Measurements from ENCODE around the gene AJAP1.

The AJAP1 gene

GRCh38 chr1:4702464-4702863, 48.1 kb downstream of the AJAP1 start:
- TF ChIP-seq GATA2 (IDR thresholded peaks at IDR 0.05; ENCODE audit: low read depth, low read length) (no peak), GATA3 (IDR thresholded peaks at IDR 0.05; ENCODE audit: low read depth, low read length) (no peak)

GRCh38 chr1:4702932-4703331, 48.5 kb downstream of the AJAP1 start:
- TF ChIP-seq GATA2 (IDR thresholded peaks at IDR 0.05; ENCODE audit: low read depth, low read length) = no peak
- TF ChIP-seq GATA3 (IDR thresholded peaks at IDR 0.05; ENCODE audit: low read depth, low read length) = no peak

- no peak for TF ChIP-seq GATA2 (IDR thresholded peaks at IDR 0.05; ENCODE audit: low read depth, low read length)
- TF ChIP-seq GATA3 (IDR thresholded peaks at IDR 0.05; ENCODE audit: low read depth, low read length) = no peak
Measured at GRCh38 chr1:4703646-4704045, 49.2 kb downstream of the AJAP1 start.

GRCh38 chr1:4708840-4709507, 54.6 kb downstream of the AJAP1 start:
- TF ChIP-seq GATA2 (IDR thresholded peaks at IDR 0.05; ENCODE audit: low read depth, low read length) (no peak), GATA3 (IDR thresholded peaks at IDR 0.05; ENCODE audit: low read depth, low read length) (no peak)

GRCh38 chr1:4709641-4710040, 55.2 kb downstream of the AJAP1 start:
- TF ChIP-seq GATA3 (IDR thresholded peaks at IDR 0.05; ENCODE audit: low read depth, low read length) (no peak), GATA2 (IDR thresholded peaks at IDR 0.05; ENCODE audit: low read depth, low read length) (no peak)

- TF ChIP-seq GATA2 (IDR thresholded peaks at IDR 0.05; ENCODE audit: low read depth, low read length) (no peak), GATA3 (IDR thresholded peaks at IDR 0.05; ENCODE audit: low read depth, low read length) (no peak)
Measured at GRCh38 chr1:4710592-4711415, 56.4 kb downstream of the AJAP1 start.

- no peak for TF ChIP-seq GATA2 (IDR thresholded peaks at IDR 0.05; ENCODE audit: low read depth, low read length)
- no peak for TF ChIP-seq GATA3 (IDR thresholded peaks at IDR 0.05; ENCODE audit: low read depth, low read length)
Measured at GRCh38 chr1:4711416-4712275, 57.2 kb downstream of the AJAP1 start.

GRCh38 chr1:4713669-4714068, 59.3 kb downstream of the AJAP1 start:
- TF ChIP-seq GATA2 (IDR thresholded peaks at IDR 0.05; ENCODE audit: low read depth, low read length) = no peak
- TF ChIP-seq GATA3 (IDR thresholded peaks at IDR 0.05; ENCODE audit: low read depth, low read length) = no peak

- TF ChIP-seq GATA3 (IDR thresholded peaks at IDR 0.05; ENCODE audit: low read depth, low read length) (no peak), GATA2 (IDR thresholded peaks at IDR 0.05; ENCODE audit: low read depth, low read length) (no peak)
Measured at GRCh38 chr1:4716406-4716805, 62.0 kb downstream of the AJAP1 start.

GRCh38 chr1:4718071-4718470, 63.7 kb downstream of the AJAP1 start:
- TF ChIP-seq GATA3 (IDR thresholded peaks at IDR 0.05; ENCODE audit: low read depth, low read length) = no peak
- no peak for TF ChIP-seq GATA2 (IDR thresholded peaks at IDR 0.05; ENCODE audit: low read depth, low read length)

GRCh38 chr1:4723106-4723505, 68.7 kb downstream of the AJAP1 start:
- no peak for TF ChIP-seq GATA2 (IDR thresholded peaks at IDR 0.05; ENCODE audit: low read depth, low read length)
- no peak for TF ChIP-seq GATA3 (IDR thresholded peaks at IDR 0.05; ENCODE audit: low read depth, low read length)

- no peak for TF ChIP-seq GATA3 (IDR thresholded peaks at IDR 0.05; ENCODE audit: low read depth, low read length)
- no peak for TF ChIP-seq GATA2 (IDR thresholded peaks at IDR 0.05; ENCODE audit: low read depth, low read length)
Measured at GRCh38 chr1:4724001-4724400, 69.6 kb downstream of the AJAP1 start.

- TF ChIP-seq GATA3 (IDR thresholded peaks at IDR 0.05; ENCODE audit: low read depth, low read length) = no peak
- no peak for TF ChIP-seq GATA2 (IDR thresholded peaks at IDR 0.05; ENCODE audit: low read depth, low read length)
Measured at GRCh38 chr1:4724695-4725250, 70.4 kb downstream of the AJAP1 start.

GRCh38 chr1:4725416-4725815, 71.0 kb downstream of the AJAP1 start:
- no peak for TF ChIP-seq GATA2 (IDR thresholded peaks at IDR 0.05; ENCODE audit: low read depth, low read length)
- TF ChIP-seq GATA3 (IDR thresholded peaks at IDR 0.05; ENCODE audit: low read depth, low read length) = no peak
